ENCODE measurements around the gene HEG1.

DNA sequence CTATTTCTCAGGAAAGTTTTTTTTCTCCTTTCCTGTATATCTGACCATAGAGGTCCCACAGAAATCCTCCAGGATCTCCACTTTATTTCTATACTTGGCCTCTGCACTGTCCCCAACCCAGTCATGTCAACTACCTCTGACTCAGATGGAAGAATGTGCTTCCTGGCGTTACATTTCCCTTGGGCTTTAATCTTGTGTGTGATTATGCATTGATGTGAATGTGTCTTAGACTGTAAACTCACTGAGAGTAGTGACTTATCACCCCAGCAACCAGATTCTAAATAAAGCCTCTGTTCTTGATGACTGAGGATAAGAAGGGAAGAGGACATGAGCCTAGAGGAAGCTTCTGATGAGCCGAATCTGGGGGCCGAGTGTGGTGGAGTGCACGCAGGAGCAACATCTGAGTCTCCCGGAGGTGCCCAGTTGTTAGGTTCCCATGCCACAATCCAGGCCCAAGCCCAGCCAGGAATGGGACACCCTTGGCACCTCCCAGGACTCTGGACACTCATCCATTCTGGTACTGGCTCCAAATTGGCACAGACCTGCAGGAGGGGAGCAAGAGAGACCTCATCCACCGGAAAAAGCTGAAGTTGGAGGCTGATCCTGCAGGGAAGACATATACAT lies 32.1 kb upstream of the HEG1 start:
- TF ChIP-seq, protein P1, sequence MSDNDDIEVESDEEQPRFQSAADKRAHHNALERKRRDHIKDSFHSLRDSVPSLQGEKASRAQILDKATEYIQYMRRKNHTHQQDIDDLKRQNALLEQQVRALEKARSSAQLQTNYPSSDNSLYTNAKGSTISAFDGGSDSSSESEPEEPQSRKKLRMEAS (IDR thresholded peaks at IDR 0.05; ENCODE audit: insufficient read depth, insufficient read length) = no peak
- TF ChIP-seq, protein P2, sequence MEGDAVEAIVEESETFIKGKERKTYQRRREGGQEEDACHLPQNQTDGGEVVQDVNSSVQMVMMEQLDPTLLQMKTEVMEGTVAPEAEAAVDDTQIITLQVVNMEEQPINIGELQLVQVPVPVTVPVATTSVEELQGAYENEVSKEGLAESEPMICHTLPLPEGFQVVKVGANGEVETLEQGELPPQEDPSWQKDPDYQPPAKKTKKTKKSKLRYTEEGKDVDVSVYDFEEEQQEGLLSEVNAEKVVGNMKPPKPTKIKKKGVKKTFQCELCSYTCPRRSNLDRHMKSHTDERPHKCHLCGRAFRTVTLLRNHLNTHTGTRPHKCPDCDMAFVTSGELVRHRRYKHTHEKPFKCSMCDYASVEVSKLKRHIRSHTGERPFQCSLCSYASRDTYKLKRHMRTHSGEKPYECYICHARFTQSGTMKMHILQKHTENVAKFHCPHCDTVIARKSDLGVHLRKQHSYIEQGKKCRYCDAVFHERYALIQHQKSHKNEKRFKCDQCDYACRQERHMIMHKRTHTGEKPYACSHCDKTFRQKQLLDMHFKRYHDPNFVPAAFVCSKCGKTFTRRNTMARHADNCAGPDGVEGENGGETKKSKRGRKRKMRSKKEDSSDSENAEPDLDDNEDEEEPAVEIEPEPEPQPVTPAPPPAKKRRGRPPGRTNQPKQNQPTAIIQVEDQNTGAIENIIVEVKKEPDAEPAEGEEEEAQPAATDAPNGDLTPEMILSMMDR (IDR thresholded peaks at IDR 0.05; ENCODE audit: extremely low read depth in 1 of 2, insufficient read depth in 1 of 2, low read depth in 1 of 2, low read length in 2 of 2) = no peak
